8988T (cell line): ENCODE results near the gene LASP1.
"Not testable (repeated sequence)": the region's sequence is repeated elsewhere in the genome, so short reads cannot be mapped to it uniquely, and the experiment has no call there.

Source experiments
- DNase-seq: peaks from one replicate; pipeline ENCODE4 v3.0.0; 2011

Gene LASP1

DNA sequence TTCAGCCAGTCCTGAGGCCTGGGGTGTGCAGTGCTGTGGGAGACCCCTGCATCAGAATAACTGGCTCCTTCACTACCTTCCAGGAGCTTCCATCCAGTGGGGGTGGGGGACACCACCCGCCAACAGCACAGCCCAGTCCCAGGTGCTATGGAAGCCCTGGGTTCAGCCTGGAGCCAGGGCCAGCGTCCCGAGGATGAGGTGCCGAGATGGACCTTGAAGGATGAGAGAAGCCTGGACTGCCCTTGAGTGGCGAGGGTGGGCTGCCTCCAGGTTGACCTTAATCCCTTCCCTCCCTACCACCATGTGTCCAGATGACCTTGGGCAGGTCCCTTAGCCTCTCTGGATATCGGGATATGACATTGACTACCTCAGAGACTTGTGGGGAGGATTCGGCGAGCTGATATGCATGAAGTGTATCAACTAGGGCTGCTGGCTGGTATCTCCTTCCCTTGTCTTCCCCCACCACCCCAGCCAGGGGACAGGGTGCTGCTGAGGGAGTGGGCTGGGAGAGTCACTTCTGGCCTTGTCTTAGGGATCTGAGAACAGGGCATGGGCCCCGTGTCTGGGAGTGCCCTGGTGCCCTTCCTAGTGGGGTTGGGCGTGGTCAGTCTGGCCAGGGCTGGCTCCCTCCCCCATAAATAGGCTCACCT lies 41.3 kb downstream of the LASP1 start:
- DNase-seq: no peak

DNA sequence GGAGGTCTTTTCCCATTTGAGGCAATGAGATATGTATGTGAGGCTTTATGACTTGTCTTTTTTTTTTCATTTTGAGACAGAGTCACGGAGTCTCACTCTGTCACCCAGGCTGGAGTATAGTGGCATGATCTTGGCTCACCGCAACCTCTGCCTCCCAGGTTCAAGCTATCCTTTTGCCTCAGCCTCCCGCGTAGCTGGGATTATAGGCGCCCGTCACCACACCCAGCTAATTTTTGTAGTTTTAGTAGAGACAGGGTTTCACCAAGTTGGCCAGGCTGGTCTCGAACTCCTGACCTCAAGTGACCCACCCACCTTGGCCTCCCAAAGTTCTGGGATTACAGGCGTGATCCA lies 41.8 kb downstream of the LASP1 start:
- DNase-seq: not testable (repeated sequence)

GRCh38 chr17:38912221-38912813 lies 42.5 kb downstream of the LASP1 start:
- no peak for DNase-seq

DNA sequence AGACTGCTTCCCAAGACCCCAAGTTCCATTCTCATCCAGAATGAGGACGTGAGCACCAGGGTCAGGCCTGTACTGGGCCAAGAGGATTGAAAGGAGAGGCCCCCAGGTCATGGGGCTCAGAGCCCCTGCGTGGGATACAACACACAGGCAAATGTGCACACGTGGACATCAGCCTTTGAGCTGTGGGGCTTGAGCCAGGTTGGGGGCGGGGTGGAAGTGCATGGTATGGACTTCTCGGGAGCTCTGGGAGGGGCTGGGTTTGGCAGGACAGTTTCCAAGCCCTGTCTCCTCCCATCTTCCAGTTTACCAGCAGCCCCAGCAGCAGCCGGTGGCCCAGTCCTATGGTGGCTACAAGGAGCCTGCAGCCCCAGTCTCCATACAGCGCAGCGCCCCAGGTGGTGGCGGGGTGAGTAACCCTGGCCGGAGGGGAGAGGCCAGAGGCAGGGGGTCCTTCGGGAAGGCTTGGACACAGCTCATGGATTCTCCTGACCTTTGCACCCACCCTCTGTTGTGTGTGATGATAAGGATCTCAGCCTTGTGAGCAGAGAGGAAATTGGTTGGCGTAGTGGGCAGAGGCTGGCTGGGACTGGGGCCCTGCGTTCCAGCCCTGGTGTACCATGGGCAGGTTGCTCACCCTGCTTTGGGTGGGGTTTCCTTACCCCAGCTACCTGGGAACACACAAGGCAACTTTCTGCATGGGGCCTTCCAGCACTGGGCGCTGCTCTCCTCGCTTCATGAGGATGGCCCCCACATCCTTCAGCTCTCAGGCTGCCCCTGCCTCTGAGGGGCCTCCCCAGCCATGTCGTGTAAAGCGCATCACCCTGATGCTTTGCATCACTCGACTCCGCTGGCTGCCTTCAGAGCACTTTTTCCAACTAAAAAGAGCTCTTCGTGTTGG lies 45.1 kb downstream of the LASP1 start:
- DNase-seq: no peak

GRCh38 chr17:38915639-38915995 lies 45.8 kb downstream of the LASP1 start:
- no peak for DNase-seq

DNA sequence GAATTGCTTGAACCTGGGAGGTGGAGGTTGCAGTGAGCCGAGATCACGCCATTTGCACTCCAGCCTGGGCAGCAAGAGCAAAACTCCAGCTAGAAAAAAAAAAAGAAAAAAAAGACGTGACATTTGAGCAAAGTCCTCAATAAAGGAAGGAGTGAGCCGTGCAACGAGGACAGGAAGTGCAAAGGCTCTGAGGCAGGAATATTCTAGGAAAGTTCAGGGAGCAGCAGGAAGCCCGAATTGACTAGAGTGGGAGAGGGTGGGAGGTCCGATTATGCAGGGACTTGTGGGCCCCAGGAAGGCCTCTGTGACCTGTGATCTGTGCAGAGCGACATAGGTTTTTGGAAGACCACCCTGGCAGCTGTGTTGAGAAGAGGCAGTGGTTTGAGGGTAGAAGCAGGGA lies 46.9 kb downstream of the LASP1 start:
- DNase-seq: no peak

GRCh38 chr17:38917259-38917658 lies 47.4 kb downstream of the LASP1 start:
- DNase-seq: no peak

DNA sequence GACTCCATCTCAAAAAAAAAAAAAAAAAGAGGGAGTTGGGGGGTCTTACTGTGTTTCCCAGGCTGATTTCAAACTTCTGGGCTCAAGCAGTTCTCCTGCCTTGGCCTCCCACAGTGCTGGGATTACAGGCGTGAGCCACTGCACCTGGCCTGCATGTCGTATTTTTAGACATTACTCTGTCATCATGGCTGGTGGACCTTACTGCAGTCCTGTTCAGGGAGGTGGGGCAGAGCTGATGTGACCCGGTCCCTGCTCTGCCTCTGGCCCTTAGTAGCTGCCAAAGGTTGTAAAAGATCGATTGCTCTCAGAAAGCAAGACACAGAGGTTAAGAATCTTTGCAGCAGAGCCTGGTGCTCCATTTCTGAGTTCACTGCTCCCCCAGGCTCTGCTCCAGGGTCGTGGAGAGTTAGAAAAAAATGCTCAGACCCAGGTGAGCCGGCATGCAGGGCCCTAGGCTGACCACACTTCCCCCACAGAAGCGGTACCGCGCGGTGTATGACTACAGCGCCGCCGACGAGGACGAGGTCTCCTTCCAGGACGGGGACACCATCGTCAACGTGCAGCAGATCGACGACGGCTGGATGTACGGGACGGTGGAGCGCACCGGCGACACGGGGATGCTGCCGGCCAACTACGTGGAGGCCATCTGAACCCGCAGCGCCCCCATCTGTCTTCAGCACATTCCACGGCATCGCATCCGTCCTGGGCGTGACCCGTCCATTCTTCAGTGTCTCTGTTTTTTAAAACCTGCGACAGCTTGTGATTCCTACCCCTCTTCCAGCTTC lies 48.5 kb downstream of the LASP1 start:
- DNase-seq: no peak

GRCh38 chr17:38918916-38919315 lies 49.1 kb downstream of the LASP1 start:
- DNase-seq: no peak

DNA sequence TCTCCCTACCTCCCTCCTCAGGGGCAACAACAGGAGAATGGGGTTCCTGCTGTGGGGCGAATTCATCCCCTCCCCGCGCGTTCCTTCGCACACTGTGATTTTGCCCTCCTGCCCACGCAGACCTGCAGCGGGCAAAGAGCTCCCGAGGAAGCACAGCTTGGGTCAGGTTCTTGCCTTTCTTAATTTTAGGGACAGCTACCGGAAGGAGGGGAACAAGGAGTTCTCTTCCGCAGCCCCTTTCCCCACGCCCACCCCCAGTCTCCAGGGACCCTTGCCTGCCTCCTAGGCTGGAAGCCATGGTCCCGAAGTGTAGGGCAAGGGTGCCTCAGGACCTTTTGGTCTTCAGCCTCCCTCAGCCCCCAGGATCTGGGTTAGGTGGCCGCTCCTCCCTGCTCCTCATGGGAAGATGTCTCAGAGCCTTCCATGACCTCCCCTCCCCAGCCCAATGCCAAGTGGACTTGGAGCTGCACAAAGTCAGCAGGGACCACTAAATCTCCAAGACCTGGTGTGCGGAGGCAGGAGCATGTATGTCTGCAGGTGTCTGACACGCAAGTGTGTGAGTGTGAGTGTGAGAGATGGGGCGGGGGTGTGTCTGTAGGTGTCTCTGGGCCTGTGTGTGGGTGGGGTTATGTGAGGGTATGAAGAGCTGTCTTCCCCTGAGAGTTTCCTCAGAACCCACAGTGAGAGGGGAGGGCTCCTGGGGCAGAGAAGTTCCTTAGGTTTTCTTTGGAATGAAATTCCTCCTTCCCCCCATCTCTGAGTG lies 49.6 kb downstream of the LASP1 start:
- no peak for DNase-seq

DNA sequence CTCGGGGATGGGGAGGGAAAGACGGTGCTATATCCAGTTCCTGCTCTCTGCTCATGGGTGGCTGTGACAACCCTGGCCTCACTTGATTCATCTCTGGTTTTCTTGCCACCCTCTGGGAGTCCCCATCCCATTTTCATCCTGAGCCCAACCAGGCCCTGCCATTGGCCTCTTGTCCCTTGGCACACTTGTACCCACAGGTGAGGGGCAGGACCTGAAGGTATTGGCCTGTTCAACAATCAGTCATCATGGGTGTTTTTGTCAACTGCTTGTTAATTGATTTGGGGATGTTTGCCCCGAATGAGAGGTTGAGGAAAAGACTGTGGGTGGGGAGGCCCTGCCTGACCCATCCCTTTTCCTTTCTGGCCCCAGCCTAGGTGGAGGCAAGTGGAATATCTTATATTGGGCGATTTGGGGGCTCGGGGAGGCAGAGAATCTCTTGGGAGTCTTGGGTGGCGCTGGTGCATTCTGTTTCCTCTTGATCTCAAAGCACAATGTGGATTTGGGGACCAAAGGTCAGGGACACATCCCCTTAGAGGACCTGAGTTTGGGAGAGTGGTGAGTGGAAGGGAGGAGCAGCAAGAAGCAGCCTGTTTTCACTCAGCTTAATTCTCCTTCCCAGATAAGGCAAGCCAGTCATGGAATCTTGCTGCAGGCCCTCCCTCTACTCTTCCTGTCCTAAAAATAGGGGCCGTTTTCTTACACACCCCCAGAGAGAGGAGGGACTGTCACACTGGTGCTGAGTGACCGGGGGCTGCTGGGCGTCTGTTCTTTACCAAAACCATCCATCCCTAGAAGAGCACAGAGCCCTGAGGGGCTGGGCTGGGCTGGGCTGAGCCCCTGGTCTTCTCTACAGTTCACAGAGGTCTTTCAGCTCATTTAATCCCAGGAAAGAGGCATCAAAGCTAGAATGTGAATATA lies 50.8 kb downstream of the LASP1 start:
- DNase-seq: no peak

DNA sequence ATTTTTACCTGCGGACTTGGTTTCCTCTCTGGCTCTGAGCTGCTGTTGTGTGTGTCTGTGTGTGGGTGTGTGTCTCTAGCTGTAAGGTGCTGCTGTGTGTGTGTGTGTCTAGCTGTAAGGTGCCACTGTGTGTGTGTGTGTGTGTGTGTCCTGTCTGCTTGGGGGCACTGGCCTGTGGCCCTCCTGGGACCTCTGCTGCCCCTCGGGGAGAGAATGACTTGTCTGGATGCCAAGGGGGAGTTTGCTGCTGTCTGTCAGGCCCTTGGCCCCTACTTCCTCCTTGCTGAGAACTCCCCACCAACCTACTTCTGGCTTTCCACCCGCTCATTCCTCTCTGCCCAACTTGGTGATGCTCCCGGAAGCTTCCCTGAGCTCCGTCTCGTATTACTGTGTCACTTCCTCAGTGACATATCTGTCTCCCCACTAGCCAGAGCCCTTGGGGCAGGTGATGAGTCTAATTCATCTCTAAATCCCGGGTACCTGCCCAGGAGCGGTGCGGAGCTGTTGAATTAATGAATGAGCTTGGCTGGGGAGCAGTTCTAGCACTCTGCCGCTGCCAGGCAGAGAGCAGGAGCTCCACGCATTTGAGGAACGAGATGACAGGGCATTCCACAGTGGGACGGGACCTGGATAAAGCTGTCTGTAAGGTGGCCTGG lies 52.0 kb downstream of the LASP1 start:
- DNase-seq: no peak

DNA sequence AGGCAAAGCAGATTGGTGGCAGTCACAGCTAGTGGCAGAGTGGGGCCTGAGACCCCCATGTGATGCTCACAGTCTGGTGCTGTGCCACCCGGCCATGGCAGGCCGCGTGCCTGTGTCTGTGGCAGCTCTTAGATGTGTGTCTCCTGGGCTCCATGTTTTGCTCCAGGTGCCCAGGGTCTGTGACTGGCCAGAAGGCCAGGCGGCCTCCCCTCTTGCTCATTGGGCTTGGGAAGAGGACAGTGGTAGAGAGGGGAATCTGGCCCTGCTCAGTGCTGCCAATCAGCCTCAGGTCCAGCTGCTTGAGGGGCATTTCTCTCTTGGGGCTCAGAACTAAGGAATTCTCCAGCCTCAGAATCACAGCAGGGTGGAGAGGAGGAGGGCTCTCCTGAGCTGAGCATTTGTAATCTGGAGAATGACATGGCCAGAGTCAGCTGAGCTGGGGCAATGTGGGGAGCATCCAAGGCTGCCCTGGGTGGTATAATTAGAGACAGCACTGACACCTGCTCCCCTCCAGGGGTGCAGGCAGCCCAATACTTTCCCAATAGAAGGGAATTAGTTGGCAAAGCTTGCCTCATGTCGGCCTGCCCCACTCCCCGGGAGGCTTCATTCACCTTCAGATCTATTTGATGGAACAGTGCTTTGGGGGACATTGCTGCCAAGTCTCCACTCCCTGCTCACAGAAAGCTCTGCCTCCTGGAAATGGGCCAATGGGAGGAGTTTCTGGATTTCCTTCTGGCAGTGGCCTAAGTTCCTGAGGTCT lies 52.9 kb downstream of the LASP1 start:
- no peak for DNase-seq

DNA sequence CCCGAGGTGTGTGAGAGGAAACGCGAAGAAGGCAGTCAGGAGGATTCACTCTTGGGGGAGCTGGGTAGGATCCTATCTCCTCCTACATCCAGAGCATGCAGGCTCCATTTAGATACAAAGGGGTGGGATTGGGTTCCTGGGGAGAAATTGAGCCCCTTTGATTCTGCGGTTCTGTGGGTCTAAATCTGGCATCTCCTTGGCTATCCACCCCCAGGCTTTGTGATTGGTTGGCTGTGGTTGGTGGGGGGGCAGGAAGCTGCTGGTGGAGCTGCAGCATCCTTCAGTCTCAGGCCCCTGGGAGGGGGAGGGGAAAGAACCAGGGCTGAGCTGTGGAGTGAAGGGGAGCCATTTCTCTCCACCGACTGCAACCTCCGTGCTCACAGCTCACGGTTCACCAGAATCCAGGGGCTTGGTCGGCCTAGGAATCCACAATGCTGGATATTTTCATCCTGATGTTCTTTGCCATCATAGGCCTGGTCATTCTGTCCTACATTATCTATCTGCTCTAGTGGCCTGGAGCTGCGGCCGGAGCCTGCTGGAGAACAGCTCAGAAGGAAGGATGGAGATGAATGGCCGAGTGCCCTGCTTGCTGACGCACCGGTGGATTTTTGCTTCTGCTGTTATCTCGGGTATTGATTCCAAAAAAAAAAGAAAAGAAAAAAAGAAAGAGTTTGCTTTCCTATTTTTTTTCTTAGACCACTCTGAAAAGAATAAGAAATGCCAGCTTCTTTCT lies 55.6 kb downstream of the LASP1 start, which contains the start of gene LASP1NB:
Gene LASP1NB, plus strand, starts transcription at position 352 of the 733 bp plus-strand sequence.
- DNase-seq: no peak

- DNase-seq: no peak
Measured at GRCh38 chr17:38926293-38927070, 56.6 kb downstream of the LASP1 start.

GRCh38 chr17:38930782-38931181 lies 60.9 kb downstream of the LASP1 start:
- DNase-seq: not testable (repeated sequence)

- DNase-seq: not testable (repeated sequence)
Measured at GRCh38 chr17:38933962-38934361, 64.1 kb downstream of the LASP1 start.

DNA sequence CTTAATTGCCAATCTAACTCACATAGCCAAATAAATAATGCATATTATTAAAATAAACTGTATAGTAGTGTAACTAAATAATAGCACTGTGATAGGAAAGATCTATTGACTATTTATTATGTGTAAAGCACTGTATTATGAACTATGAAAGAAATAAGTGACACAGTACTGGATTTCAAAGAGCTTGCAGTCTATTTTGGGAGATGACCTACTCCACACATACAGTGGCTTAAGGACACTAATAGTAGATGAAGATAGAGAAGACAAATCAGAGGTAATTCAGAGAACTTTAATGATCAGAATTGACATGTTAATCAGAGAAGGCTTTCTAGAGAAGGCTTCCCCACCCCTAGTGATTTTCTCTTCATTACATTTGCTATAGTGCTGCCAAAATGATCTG lies 70.1 kb downstream of the LASP1 start:
- DNase-seq: no peak
